Stimulated activated CD4-positive, alpha-beta T cell treated with anti-CD3 and anti-CD28 coated beads, Interleukin-15, amount 100 ng/mL, for 1 hour (primary cell): ENCODE results near the gene TMEM163.

Experiments used
- DNase-seq, 2 donors: peaks; one replicate each; pipeline ENCODE4 v3.0.0-alpha.2; 2020; ENCODE audit warnings: low read depth in 1 of 2, low spot score in 1 of 2

The TMEM163 gene

GRCh38 chr2:134412639-134412999, 306.2 kb downstream of the TMEM163 start:
- no peak for DNase-seq

GRCh38 chr2:134411828-134412638, 306.8 kb downstream of the TMEM163 start:
- peak; percentile 21 to 47 for DNase-seq

GRCh38 chr2:134411279-134411827, 307.4 kb downstream of the TMEM163 start:
- DNase-seq, result no peak

DNA sequence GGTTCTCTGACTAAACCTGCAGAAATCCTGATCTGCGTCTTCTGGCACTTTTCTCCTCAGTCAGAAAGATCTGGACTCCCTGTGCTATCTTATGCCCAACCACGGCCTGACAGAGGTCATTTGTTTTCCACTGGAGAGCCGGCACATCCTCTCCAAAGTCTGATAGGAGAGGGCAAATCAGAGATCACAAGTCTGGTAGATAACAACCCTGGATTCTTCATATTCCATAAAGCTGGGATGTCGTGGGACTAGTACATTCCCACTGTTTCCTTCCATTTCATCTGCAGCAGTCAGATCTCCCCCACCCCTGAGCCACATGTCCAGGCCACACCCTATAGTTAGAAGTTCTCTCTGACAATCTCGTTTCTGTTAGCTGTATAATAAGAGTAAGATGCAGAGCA, 308.0 kb downstream of the TMEM163 start:
- DNase-seq, result no peak

GRCh38 chr2:134410006-134410405, 308.8 kb downstream of the TMEM163 start:
- no peak for DNase-seq

DNA sequence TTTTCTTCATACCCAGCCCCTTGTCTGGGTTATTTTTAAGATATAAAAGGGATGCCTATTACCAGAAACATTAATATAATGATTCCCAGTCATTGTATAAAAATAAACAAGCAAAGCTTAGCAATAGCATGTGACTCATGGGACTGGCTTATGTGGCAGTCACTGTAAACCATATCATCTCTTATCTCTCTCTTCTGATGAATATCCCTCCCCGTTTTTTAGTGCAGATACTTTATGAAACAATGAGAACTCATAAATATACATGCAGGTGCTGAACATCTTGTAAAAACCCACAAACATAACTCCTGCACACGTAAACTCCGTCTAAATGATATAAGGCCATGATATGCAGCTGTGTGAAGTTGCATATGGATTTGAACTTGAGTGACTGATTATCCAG, 310.0 kb downstream of the TMEM163 start:
- DNase-seq, result no peak

GRCh38 chr2:134408386-134408785, 310.4 kb downstream of the TMEM163 start:
- no peak for DNase-seq

- DNase-seq, result no peak
These were observed 311.5 kb downstream of the TMEM163 start for GRCh38 chr2:134407154-134407890.

- DNase-seq, result no peak
These were observed 312.1 kb downstream of the TMEM163 start for GRCh38 chr2:134406736-134407135.

DNA sequence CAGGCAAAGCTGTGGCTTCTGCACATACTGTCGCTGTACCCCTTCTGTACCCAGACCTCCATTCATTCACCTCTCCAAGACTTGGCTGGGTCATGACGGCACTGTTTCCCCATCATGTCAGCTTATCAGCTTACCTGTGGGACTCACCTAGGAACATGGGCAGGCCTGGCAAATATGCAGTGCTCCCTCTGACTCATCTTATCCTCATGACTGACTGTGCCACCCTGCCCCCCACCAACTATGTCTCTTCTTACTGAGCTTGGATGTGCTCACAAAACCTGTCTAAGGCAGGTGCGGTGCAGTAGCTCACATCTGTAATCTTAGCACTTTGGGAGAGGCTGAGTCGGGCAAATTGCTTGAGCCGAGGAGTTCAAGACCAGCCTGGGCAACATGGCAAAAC, 312.5 kb downstream of the TMEM163 start:
- DNase-seq, result no peak
